ACHN (cell line): ENCODE measurements around the gene CCR5.
"Not testable (repeated sequence)": the region's sequence is repeated elsewhere in the genome, so short reads cannot be mapped to it uniquely, and the experiment has no call there.

Source experiments
- DNase-seq: peaks from one replicate; pipeline ENCODE4 v3.0.0-alpha.2; 2015
- in situ Hi-C: cut with HindIII; loops from 2 replicates; pipeline ENCODE4 v1.10.0; 2017; ENCODE audit warnings: low sequenced_read_pairs, low pct_ligation_motif_present, low pct_unique_long_range_greater_than_20kb

Gene CCR5

DNA sequence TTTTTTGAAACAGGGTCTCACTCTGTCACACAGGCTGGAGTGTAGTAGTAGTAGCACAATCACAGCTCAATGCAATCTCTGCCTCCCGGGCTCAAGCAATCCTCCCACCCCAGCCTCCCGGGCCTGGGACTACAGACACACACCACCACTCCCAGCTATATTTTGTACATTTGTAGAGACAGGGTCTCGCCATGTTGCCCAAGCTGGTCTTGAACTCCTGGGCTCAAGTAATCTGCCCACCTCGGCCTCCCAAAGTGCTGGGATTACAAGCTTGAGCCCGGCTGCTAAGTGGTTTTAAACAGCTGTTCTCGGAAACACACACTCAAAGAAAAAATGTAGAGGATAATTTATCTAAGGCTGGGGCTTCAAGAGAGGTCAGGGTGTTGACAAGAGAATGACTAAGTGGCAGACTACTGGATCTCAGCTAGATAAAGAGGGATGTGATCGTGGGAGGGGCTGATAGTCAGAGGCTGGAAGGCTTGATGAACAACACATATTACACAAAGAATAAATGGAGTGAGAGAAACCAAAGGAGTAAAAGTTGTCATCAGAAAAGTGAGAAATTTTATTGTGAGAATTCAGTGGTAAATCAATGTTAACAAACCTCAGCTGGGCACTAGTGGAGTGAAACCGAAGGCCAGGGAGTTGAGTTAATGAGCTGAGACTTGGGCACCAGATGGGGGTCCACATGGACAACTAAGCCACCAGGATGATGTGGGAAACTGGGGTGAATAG is 29.4 kb downstream of the CCR5 start:
- no peak for DNase-seq
- in situ Hi-C loops: no loop called here

DNA sequence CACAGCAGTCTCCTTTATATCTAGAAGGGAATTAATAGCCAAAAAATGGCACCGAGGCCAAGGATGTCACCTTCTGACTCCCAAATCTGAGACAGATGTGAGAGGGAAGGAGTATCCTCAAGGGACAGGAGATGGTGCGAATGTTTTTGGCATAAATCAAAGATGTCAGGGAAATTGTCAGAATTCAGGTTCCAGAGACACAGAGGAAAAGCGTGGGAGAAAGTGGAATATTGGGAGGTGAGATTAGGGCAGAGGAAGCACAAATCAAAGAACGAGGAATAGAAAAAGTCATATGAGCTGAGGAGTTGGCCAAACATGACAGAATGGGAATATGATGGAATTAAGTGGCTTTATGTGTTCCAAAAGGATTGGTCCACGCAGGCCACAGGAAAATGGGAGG is 30.1 kb downstream of the CCR5 start:
- in situ Hi-C loops: no loop called here

DNA sequence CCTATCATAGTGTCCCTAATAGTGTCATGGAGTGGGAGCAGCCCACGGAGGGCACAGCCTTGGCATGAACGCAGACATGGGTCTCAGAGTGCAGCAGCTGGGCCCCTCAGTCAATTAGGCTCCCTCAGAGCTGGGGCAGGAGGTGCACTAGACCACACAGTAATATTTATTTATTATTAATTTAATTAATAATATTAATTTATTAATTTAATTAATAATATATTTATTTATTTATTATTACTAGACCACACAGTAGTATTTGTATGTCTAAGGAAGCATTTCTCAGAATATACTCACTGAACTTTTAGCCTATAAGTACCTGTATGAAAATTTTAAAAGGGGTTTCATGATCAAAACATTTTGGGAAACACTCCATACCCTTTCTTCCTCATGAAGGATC is 30.8 kb downstream of the CCR5 start:
- no peak for DNase-seq
- in situ Hi-C loops: no loop called here

More for the DNA sequence above, 30.1 kb downstream of the CCR5 start:
- no peak for DNase-seq

DNA sequence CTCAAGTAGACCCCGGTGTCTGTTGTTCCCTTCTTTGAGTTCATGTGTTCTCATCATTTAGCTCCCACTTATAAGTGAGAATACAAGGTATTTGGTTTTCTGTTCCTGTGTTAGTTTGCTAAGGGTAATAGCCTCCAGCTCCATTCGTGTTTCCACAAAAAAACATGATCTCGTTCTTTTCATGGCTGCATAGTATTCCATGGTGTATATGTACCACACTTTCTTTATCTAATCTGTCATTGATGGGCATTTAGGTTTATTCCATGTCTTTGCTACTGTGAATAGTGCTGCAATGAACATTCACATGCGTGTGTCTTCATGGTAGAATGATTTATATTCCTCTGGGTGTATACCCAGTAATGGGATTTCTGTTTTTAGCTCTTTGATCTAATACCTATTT is 32.2 kb downstream of the CCR5 start:
- DNase-seq: not testable (repeated sequence)

DNA sequence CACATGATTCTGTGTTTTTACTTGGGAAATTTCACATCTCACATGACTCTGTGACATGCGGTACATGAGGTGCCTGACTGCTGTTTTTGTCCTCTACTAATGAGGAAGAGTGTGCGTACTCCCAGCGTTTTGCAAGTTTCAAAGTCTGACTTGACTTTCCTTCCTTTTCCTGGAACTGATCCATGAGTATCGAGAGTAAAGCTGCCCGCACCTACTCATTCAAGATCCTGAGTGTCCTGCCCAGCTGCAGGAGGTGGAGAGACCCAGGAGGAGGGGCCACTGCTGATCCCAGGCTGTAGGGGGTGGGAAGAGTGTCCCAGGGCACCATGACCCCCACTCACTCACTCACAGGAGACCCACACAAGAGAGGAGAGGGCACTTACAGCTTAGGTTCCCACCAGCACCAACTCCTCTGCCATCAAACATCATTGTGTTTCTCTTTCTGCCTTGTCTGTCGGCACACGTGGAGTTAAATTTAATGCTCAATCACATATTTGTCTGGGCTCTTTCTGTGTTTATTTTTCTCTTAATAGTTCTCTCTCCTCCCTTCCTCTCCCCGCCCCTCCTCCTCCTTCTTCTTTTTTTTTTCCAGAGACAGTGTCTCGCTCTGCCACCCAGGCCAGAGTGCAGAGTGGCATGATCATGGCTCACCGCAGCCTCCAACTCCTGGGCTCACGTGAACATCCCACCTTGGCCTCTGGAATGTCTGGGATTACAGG is 34.7 kb downstream of the CCR5 start:
- in situ Hi-C loops: no loop called here
- no peak for DNase-seq

More for the DNA sequence above, 32.2 kb downstream of the CCR5 start:
- in situ Hi-C loops: not testable (repeated sequence)

DNA sequence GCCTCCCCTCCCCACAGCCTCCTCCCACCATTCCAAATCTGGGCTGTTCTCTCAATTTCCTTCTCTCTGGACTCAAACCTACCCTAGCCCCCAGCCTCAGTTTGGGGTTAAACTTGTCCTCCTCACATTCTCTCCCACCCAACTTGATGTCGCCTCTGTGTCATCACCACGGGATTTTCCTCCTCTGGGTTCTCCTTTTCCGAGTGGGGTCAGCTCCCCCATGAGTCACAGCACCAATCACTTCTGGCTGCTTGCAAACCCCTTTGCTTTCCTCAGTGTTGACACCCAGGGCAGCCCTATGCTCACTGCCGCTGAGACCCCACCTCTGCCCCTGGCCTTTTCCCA is 35.7 kb downstream of the CCR5 start:
- DNase-seq: no peak
- in situ Hi-C loops: no loop called here

DNA sequence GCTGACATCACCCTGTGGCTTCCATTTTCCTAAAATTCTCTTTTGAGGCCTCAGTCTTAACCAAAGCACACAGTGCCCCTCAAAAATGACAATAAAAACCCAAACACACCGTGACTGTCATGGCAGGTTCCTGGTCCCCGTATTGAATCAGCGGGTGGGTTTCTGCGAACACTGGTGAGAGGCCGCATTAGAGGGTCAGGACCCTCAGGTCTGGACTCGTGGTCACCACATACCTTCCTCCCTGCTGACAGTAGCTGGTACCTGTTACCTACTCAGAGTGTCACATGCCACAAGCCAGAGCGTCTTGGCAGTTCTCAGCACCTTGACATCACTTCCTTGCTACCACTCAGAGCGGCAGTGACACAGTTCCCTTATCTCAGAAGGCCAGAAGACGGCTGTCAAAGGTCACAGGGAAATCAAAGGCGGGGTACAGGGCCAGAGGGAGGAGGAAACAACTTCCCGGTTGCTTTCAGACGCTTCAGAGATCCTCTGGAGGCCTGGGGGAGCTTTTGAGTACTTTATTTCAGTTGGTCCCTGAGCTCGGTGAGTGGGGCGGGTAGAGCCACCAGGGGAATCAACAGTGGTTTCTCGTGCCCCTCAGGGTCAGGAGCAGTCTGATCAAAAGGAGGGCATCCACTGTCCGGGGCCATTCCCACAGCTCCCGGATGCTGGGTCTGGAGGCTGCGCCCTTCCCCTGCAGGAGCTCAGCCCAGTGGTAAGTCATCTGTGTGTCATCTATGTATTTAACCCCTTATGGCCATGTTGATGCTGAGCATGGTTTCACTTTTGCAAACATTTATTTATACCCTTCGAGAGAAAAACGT is 36.3 kb downstream of the CCR5 start, which contains the start of the genes CCR5AS and CCRL2:
TSS of gene CCR5AS (minus strand) at position 279 of the 824 bp plus-strand sequence.
TSS of gene CCRL2 (plus strand) at position 472 of the 824 bp plus-strand sequence. CDS start 821 bp downstream, outside the sequence.
- in situ Hi-C loops: no loop called here
- no peak for DNase-seq

DNA sequence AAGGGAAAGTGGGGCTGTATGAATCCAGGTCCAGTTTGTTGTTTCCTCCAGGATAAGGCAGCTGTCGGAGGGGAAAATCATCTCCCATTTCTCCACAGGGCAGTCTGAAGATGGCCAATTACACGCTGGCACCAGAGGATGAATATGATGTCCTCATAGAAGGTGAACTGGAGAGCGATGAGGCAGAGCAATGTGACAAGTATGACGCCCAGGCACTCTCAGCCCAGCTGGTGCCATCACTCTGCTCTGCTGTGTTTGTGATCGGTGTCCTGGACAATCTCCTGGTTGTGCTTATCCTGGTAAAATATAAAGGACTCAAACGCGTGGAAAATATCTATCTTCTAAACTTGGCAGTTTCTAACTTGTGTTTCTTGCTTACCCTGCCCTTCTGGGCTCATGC is 37.2 kb downstream of the CCR5 start:
- DNase-seq: no peak
- in situ Hi-C loops: no loop called here

DNA sequence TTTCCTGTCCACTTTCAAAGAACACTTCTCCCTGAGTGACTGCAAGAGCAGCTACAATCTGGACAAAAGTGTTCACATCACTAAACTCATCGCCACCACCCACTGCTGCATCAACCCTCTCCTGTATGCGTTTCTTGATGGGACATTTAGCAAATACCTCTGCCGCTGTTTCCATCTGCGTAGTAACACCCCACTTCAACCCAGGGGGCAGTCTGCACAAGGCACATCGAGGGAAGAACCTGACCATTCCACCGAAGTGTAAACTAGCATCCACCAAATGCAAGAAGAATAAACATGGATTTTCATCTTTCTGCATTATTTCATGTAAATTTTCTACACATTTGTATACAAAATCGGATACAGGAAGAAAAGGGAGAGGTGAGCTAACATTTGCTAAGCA is 38.1 kb downstream of the CCR5 start:
- no peak for DNase-seq
- in situ Hi-C loops: no loop called here

DNA sequence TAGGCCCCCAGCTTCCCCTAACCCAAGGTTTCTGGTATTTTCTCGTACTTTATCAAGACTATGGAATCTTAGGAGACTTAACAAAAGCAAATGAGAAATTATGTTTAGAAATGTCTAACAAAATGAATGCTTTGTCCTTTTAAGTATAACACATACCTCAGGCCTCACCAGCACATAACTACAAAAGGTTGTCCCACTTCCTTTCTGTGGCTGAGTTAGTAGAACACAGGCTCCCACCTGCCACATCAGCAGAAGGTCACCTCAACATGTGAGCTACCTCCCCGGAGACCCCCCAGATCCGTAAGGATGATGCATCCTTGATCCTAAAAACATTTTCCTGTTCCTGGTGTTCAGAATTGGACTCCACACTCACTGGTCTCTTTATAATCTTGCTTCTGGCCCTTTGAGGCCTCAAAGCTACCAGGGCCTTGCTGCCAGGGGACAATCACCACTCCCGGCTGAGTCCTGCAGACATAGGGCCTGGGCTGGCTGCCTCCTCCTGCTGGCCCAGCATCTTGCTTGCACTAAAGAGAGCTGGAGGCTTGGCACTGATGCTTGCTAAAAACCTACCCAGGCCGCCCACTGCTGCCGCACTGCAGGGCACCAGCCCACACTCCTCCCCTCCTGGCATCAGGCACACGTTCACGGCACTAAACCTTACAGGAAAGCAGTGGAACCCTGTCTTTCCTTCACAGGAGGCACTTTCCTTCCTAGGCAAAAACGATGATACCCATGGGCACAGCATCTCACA is 39.2 kb downstream of the CCR5 start:
- DNase-seq: no peak
- in situ Hi-C loops: no loop called here

DNA sequence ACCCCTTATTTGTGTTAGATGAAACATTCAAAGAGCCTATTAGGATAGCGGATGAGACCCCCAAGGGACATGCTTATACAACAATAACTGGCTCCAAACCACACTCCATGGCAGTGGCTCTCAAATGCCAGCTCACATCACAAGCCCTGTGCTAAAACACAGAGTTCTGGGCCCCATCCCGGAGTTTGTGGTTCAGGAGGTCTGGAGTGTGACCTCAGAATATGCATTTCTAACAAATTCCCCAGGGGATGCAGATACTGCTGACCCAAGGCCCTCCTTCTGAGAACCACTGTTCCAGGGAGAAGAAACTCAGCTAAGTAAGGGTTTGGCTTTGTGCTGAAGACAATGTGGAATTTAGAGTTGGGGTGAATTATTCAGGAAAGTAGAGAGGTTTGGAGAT is 39.9 kb downstream of the CCR5 start:
- in situ Hi-C loops: no loop called here
- DNase-seq: no peak

DNA sequence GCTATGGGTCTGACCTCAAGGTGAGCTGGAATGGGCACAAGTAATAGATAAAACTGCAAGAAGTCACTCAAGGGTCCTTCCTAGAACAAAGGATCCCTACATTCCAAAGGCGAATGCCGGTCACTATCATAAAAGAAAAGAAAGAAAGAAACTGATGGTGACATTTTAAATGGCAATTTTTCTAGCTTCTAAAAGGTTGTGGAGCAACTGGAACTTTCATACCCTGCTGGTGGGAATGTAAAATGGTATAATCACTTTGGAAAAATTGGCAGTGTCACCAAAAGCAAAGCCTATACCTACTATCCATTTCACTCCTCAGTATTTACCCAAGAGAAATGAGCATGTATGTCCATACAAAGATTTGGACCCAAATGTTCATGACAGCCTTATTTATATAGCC is 40.5 kb downstream of the CCR5 start:
- in situ Hi-C loops: no loop called here
- no peak for DNase-seq

DNA sequence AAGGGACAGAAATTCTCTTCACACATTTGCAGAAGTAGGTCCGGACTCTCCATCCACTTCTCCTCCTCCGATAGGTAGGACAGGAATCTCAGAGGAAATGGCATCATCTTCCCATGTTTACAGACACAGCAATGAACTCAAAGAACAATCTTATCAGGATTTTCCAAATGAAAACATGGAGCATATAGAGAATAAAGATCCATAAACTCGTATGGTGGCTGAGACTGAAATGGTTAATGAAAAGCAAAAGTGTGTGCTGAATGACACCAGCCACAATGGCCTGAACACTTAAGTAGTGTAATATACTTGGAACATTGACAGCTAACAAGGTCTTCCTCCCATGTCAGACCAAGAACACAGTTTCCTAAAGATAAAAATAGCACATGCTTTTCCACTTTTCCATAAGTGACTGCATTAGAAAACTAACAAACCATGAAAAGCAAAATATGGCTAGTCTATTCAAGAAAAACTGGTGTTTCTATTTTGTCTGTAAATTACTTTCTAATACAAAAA is 42.1 kb downstream of the CCR5 start:
- in situ Hi-C loops: no loop called here
- no peak for DNase-seq

DNA sequence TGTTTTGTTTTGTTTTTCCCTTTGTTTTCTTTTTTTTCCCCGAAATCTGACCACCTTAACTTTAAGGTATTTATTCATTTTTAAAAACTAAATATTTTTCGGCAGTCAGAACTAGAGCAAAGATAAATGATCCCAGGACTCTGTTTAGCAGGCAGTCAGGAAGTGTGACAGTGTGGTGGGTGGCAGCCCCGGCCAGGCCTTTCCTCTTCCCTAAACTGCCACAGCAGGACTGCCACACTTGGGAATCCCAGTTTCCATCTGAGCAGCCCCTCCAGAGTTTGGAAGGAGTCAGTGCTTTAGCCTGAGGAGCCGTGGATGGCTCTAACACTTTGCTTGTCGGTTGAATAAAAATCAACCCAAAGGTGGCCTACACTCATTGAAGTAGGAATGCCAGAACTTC is 43.2 kb downstream of the CCR5 start:
- DNase-seq: no peak
- in situ Hi-C loops: no loop called here

DNA sequence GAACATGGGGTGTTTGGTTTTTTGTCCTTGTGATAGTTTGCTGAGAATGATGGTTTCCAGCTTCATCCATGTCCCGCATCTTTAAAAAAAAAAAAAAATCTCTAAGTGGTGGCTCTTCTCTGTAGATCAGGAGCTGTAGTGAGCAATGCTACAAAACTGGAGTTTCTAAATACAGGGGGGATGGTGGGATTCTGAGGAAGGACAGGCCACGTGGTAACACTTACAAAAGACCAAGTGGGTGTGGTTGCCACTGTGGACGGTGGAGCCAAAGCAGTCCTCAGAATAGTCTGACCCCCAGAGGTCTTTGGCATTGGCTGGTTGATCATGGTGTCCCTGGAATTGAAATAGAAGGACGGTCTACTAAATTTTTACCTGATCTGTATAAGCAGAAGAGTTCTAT is 44.0 kb downstream of the CCR5 start:
- in situ Hi-C loops: no loop called here

DNA sequence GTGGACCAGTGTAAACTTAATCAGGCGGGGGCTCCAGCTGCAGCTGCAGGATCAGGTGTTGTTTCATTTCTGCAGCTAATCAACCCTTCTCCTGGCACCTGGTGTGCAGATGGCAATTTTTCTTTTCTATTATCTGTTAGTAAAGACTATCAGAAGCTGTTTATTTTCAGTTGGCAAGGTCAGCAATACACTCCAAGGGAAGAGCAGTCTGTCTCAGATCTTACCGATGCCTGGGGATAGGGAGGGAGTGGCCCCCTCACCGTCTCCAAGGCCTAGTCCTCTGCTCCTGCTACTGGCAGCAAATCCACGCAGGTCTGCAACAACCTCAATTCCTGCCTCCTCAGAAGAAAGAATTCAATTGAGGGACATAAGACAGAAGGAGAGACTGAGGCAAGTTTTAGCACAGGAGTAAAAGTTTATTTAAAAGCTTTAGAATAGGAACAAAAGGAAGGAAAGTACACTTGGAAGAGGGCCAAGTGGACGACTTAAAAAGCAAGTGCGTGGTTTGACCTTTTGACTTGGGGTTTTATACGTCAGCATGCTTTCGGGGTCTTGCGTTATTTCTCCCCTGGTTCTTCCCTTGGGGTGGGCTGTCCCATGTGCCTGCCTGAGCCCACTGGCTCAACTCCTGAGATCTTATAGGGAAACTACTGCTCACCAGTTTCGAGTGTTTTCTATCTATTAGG is 45.5 kb downstream of the CCR5 start:
- in situ Hi-C loops: no loop called here

More for the DNA sequence above, 44.0 kb downstream of the CCR5 start:
- no peak for DNase-seq

DNA sequence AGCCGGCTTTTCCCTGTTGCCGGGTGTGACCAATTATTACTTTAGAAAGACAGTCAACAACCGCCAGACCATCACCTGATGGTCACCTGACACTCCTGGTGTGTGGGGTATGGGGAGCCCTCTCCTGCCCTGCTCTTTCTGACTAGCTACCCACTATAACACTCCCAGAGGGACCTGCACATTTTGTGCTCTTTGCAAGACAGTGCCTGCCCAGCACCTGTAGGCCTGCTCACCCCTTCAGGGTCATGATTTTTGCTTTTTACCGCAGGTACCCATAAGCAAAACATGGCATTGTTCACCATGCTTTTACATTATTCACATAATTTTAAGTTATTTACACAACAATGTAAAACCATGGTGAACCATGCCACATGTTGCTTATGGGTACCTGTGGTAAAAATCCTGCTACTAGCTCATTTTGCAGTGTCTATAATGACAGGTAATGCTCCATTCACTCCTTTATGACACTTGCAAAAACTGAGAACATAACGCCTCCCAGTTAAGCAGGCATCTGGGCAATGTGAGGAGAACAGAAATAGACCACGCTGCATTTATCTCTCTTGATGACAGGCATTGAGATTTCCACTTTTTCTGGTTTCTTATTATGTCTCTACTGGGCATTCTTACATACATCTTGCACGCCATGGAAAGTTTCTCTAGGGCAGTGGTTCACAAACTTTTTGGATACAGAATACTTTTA is 46.2 kb downstream of the CCR5 start:
- no peak for DNase-seq
- in situ Hi-C loops: no loop called here

More for the DNA sequence above, 45.5 kb downstream of the CCR5 start:
- DNase-seq: no peak
